Tibial artery (tissue), 4 donors: Measurements from ENCODE around the gene RBMX2.

Experiments
- DNase-seq, 2 donors: peaks; one replicate each; pipeline ENCODE4 v3.0.0-alpha.2; 2019
- H3K27ac ChIP-seq, 2 donors: fragments of 200-600 bp; sonication (generic) in 1 of 2; 1 replicate in 1 of 2; 2 replicates in 1 of 2; pipeline ENCODE4 v1.5.1; 2018 to 2019; ENCODE audit warnings: mild to moderate bottlenecking in 1 of 2
- H3K27me3 ChIP-seq, 2 donors: fragments of 200-600 bp; sonication (generic) in 1 of 2; one replicate each; pipeline versions ENCODE4 v1.5.1 to v1.6.0; 2016 to 2019
- H3K36me3 ChIP-seq, 3 donors: fragments of 200-600 bp; sonication (generic) in 2 of 3; one replicate each; pipeline ENCODE4 v1.5.1; 2016 to 2019; ENCODE audit warnings: mild to moderate bottlenecking in 2 of 3
- H3K4me1 ChIP-seq, 4 donors: fragments of 200-600 bp; sonication (generic) in 2 of 4; 1 replicate in 3 of 4; 2 replicates in 1 of 4; pipeline ENCODE4 v1.5.1; 2016 to 2019
- H3K4me3 ChIP-seq, 2 donors: fragments of 200-600 bp; sonication (generic) in 1 of 2; 1 replicate in 1 of 2; 2 replicates in 1 of 2; pipeline ENCODE4 v1.5.1; 2018 to 2019; ENCODE audit warnings: mild to moderate bottlenecking in 2 of 2
- H3K9me3 ChIP-seq, 3 donors: fragments of 200-600 bp; sonication (generic) in 1 of 3; one replicate each; pipeline ENCODE4 v1.5.1; 2016 to 2019
- CTCF ChIP-seq, 2 experiments: fragments of 200-600 bp in 1 of 2; fragments of 450-650 bp in 1 of 2; IDR thresholded peaks; one replicate each; pipeline ENCODE4 v1.5.1; 2017 to 2019; ENCODE audit warnings: antibody characterized with exemption in 2 of 2, mild to moderate bottlenecking in 1 of 2, moderate library complexity in 1 of 2
- intact Hi-C: fragments of 100-400 bp; cut with DNase I; formaldehyde crosslinking; loops from one replicate; pipeline ENCODE4 v1.15.0; 2023; ENCODE audit warnings: low total_unique reads

Gene RBMX2

GRCh38 chrX:130414800-130415199 is 13.0 kb downstream of the RBMX2 start:
- DNase-seq, result no peak
- intact Hi-C loops, result no loop called here
- H3K4me3 ChIP-seq, result no peak overlapping the region

GRCh38 chrX:130415201-130415600 is 13.4 kb downstream of the RBMX2 start:
- Histone ChIP-seq H3K4me1 (no peaks in the 10 kb centered on the region), H3K27me3 (no peaks in the 10 kb centered on the region), H3K36me3 (peaks cover 0 to 24% (median 22%) of the 10 kb centered on the region in 3 donors), H3K4me3 (no peak overlapping the region), H3K9me3 (no peaks in the 10 kb centered on the region), H3K27ac (no peak overlapping the region)
- no peak for TF ChIP-seq CTCF (IDR thresholded peaks at IDR 0.05)
- no peak for DNase-seq
- intact Hi-C loops, result no loop called here

More at GRCh38 chrX:130414800-130415199, 13.0 kb downstream of the RBMX2 start:
- Histone ChIP-seq H3K27ac (no peak overlapping the region), H3K4me1 (no peaks in the 10 kb centered on the region), H3K36me3 (peaks cover 0 to 28% (median 22%) of the 10 kb centered on the region in 3 donors), H3K9me3 (no peaks in the 10 kb centered on the region), H3K27me3 (no peaks in the 10 kb centered on the region)
- no peak for TF ChIP-seq CTCF (IDR thresholded peaks at IDR 0.05)

- no peak for DNase-seq
- H3K4me1 ChIP-seq, result no peaks in the 10 kb centered on the region
- intact Hi-C loops, result no loop called here
- peaks cover 0 to 10% (median 8%) of the 10 kb centered on the region in 3 donors for H3K36me3 ChIP-seq
- H3K9me3 ChIP-seq, result no peaks in the 10 kb centered on the region
- H3K27ac ChIP-seq, result no peak overlapping the region
- no peaks in the 10 kb centered on the region for H3K27me3 ChIP-seq
- TF ChIP-seq CTCF (IDR thresholded peaks at IDR 0.05), result no peak
- no peak overlapping the region for H3K4me3 ChIP-seq
These were observed 15.0 kb downstream of the RBMX2 start for GRCh38 chrX:130416785-130417184.

GRCh38 chrX:130418066-130418465 is 16.3 kb downstream of the RBMX2 start:
- Histone ChIP-seq H3K9me3 (no peaks in the 10 kb centered on the region), H3K4me3 (no peak overlapping the region), H3K27ac (no peak overlapping the region), H3K4me1 (no peaks in the 10 kb centered on the region), H3K27me3 (no peaks in the 10 kb centered on the region), H3K36me3 (no peaks in the 10 kb centered on the region)
- intact Hi-C loops, result no loop called here
- no peak for DNase-seq
- TF ChIP-seq CTCF (IDR thresholded peaks at IDR 0.05), result no peak

GRCh38 chrX:130418740-130419139 is 17.0 kb downstream of the RBMX2 start:
- DNase-seq, result no peak
- Histone ChIP-seq H3K9me3 (no peaks in the 10 kb centered on the region), H3K27ac (no peak overlapping the region), H3K4me1 (no peaks in the 10 kb centered on the region), H3K27me3 (no peaks in the 10 kb centered on the region), H3K4me3 (no peak overlapping the region), H3K36me3 (no peaks in the 10 kb centered on the region)
- intact Hi-C loops, result no loop called here
- TF ChIP-seq CTCF (IDR thresholded peaks at IDR 0.05), result no peak

GRCh38 chrX:130419263-130419662 is 17.5 kb downstream of the RBMX2 start:
- H3K27me3 ChIP-seq, result no peaks in the 10 kb centered on the region
- no peaks in the 10 kb centered on the region for H3K4me1 ChIP-seq
- no peak overlapping the region for H3K4me3 ChIP-seq
- intact Hi-C loops, result no loop called here
- no peak overlapping the region for H3K27ac ChIP-seq
- no peaks in the 10 kb centered on the region for H3K9me3 ChIP-seq
- TF ChIP-seq CTCF (IDR thresholded peaks at IDR 0.05), result no peak
- no peak for DNase-seq
- no peaks in the 10 kb centered on the region for H3K36me3 ChIP-seq
